Endothelial cell (in vitro differentiated cells): ENCODE results near the gene NKD1. TPM values are rescaled to one million over a fixed set of nuclear protein-coding genes. Genes with fewer than 3 reads are reported as not detected.

Source experiments
- DNase-seq: peaks from one replicate; pipeline ENCODE4 v3.0.0; 2021; ENCODE audit warnings: low spot score
- H3K27ac Mint-ChIP-seq: one replicate; pipeline ENCODE4 v1.8.0; 2021; ENCODE audit warnings: mixed read lengths, inconsistent platforms; ENCODE audit not compliant: unreplicated experiment
- H3K27me3 Mint-ChIP-seq: one replicate; pipeline ENCODE4 v1.8.0; 2021; ENCODE audit warnings: mild to moderate bottlenecking, moderate library complexity, mixed read lengths, inconsistent platforms; ENCODE audit not compliant: unreplicated experiment
- H3K36me3 Mint-ChIP-seq: one replicate; pipeline ENCODE4 v1.8.0; 2021; ENCODE audit warnings: mild to moderate bottlenecking, low read depth, mixed read lengths, inconsistent platforms; ENCODE audit not compliant: unreplicated experiment
- H3K4me1 Mint-ChIP-seq: one replicate; pipeline ENCODE4 v1.8.0; 2021; ENCODE audit warnings: mild to moderate bottlenecking, mixed read lengths, inconsistent platforms; ENCODE audit not compliant: unreplicated experiment
- H3K4me3 Mint-ChIP-seq: one replicate; pipeline ENCODE4 v1.8.0; 2021; ENCODE audit warnings: mild to moderate bottlenecking, mixed read lengths, inconsistent platforms; ENCODE audit not compliant: unreplicated experiment
- H3K9me3 Mint-ChIP-seq: one replicate; pipeline ENCODE4 v1.8.0; 2021; ENCODE audit warnings: mixed read lengths, inconsistent platforms; ENCODE audit not compliant: unreplicated experiment
- total RNA-seq: library from RNA; stranded (reverse); fragmentation: NEBNext Ultra II Directional; extraction: Animal tissue kit (Norgen Biotek cat#: 25700); gene quantifications from one replicate; pipeline ENCODE4 v1.2.1, GENCODE V29; 2021; ENCODE audit not compliant: unreplicated experiment
- TF ChIP-seq, protein P1 (sequence below): fragments of 200-600 bp; sonication (generic); IDR thresholded peaks from one replicate; pipeline ENCODE4 v1.5.0; 2021; ENCODE audit warnings: antibody characterized with exemption; ENCODE audit not compliant: unreplicated experiment

NKD1 gene
- total RNA-seq, 1 donor from 2014 or later, result 2.4 TPM

DNA sequence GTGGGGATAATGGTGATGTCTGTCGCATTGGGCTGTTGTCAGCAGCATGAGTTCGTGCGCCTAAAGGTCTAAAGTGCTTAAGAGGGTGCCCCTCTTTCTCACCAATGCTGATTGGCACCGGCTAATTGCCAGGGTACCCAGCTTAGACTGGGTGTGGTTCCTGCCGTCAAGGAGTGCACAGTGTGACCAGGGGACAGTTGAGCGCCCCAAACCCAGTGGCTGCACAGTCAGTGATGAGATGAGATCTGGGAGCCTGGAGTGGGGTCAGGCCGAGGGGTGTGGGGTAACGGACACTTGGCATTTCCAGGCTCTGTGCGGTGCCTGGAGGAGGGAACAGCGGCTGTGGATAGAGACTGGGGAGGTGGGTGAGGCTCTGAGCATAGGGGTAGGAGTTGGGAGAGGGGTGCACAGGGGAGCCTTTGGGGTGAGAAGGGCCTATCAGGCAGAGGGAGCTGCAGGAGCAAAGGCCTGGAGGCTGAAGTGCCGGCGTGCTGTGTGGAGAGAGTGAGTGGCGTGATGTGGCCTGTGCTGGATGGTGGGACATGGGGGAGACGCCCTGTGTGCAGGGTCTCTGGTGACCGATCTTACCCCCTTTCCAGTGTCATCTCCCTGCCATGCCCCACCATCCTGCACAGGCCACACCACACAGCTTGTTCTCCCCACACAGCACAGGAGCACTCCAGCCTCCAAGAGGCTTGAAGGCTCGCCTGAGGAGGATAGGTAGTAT is 74.6 kb downstream of the NKD1 start:
- DNase-seq, result no peak
- Mint-ChIP-seq H3K27ac (no peak overlapping the region), H3K4me3 (no peak overlapping the region), H3K9me3 (no peaks in the 10 kb centered on the region), H3K27me3 (peaks cover 20% of the 10 kb centered on the region), H3K4me1 (peaks cover 16% of the 10 kb centered on the region), H3K36me3 (no peaks in the 10 kb centered on the region)
- TF ChIP-seq, protein P1, sequence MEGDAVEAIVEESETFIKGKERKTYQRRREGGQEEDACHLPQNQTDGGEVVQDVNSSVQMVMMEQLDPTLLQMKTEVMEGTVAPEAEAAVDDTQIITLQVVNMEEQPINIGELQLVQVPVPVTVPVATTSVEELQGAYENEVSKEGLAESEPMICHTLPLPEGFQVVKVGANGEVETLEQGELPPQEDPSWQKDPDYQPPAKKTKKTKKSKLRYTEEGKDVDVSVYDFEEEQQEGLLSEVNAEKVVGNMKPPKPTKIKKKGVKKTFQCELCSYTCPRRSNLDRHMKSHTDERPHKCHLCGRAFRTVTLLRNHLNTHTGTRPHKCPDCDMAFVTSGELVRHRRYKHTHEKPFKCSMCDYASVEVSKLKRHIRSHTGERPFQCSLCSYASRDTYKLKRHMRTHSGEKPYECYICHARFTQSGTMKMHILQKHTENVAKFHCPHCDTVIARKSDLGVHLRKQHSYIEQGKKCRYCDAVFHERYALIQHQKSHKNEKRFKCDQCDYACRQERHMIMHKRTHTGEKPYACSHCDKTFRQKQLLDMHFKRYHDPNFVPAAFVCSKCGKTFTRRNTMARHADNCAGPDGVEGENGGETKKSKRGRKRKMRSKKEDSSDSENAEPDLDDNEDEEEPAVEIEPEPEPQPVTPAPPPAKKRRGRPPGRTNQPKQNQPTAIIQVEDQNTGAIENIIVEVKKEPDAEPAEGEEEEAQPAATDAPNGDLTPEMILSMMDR, result no peak

DNA sequence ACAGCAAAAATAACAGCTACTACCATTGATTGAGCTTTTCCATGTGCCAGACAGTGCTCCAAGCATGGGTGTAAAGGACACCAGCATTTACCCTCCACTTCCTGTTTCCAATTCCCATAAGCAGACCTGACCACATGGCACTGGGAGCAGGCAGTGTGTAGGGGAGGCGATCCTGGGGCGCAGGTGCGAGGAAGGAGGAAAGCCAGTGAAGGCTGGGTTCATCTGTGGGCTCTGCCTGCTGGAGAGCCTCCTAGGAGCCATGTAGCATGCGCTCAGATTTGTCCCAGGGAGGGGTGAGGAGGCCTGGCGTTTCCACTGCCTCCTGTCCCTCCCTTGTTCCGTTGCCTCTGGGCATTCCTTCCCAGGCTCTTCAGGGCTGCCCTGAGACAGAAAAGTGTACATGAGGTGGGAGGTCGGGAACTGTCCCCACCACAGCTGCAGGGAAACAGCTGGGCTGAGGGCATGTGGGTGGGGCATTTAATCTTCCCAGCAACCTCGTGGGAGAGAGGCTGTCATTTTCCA is 76.3 kb downstream of the NKD1 start:
- Mint-ChIP-seq H3K27me3 (peaks cover 20% of the 10 kb centered on the region), H3K36me3 (no peaks in the 10 kb centered on the region), H3K4me3 (no peak overlapping the region), H3K27ac (no peak overlapping the region), H3K4me1 (peaks cover 16% of the 10 kb centered on the region), H3K9me3 (no peaks in the 10 kb centered on the region)
- TF ChIP-seq, protein P1, result no peak
- DNase-seq, result no peak

DNA sequence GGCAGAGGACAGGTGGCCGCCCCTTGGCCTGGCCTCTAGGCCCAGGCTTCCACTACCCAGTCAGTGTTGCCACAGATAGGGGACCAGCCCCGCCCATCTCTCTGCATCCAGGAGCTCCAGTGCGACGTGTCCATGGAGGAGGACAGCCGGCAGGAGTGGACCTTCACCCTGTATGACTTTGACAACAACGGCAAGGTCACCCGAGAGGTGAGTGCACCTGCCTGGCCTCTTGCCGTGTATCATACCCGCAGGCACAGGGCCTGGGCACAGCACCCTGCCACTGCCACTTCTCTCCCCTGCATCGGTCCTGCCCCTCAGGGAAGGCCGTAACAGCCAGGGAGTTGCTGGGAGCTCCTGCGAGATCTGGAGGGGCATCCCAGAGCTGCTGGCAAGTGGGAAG is 77.2 kb downstream of the NKD1 start:
- Mint-ChIP-seq H3K36me3 (no peaks in the 10 kb centered on the region), H3K27ac (no peak overlapping the region), H3K27me3 (peaks cover 18% of the 10 kb centered on the region), H3K4me1 (peaks cover 22% of the 10 kb centered on the region), H3K4me3 (no peak overlapping the region), H3K9me3 (no peaks in the 10 kb centered on the region)
- no peak for DNase-seq
- TF ChIP-seq, protein P1, result no peak

DNA sequence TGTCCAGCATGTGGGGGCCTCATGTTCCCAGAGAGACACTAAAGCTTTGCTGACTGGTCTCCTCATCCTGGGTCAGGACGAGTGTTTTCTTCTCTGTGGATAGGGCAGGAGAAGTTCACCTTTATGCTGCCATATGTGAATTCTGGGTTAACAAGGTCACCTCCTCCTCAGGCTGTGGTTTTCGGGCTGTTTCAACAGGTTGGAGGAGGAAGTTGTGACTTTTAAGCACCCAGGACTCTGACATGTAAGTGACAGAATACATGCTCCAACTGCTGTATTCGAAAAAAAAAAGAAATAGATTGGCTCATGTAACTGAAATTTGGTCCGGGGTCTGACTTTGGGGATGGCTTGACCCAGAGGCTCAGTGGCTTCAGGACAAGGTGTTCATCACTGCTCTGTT is 78.7 kb downstream of the NKD1 start:
- DNase-seq, result no peak
- peak overlapping the region; percentile 57 for H3K27ac Mint-ChIP-seq
- H3K27me3 Mint-ChIP-seq, result peaks cover 18% of the 10 kb centered on the region
- peaks cover 23% of the 10 kb centered on the region for H3K4me1 Mint-ChIP-seq
- H3K4me3 Mint-ChIP-seq, result peak overlapping the region; percentile 67
- TF ChIP-seq, protein P1, result no peak
- no peaks in the 10 kb centered on the region for H3K9me3 Mint-ChIP-seq
- no peaks in the 10 kb centered on the region for H3K36me3 Mint-ChIP-seq

DNA sequence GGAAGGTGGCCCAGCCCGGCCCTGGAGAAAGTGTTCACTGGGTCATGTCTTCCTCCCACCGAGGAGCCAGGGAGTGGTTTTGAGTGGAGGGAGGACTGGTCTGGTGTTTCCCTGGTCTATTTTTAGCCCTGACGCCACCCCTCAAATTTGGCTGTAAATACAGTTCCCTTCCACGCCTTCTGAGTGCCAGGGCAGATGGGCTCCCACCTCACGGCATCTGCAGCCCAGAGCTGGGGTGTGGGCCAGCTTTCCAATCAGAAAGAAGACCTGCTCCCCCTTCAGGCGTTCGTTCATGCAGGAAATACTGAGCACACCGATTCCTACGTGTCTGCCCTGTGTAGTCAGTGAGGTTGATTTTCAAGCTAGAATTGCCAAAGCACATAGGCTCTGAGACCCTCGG is 79.2 kb downstream of the NKD1 start:
- no peak for DNase-seq
- Mint-ChIP-seq H3K27ac (no peak overlapping the region), H3K4me1 (peaks cover 23% of the 10 kb centered on the region), H3K4me3 (no peak overlapping the region), H3K9me3 (no peaks in the 10 kb centered on the region), H3K27me3 (peaks cover 15% of the 10 kb centered on the region), H3K36me3 (no peaks in the 10 kb centered on the region)
- TF ChIP-seq, protein P1, result no peak
